ENCODE measurements around the gene ATRN.
"Not testable (repeated sequence)": the region's sequence is repeated elsewhere in the genome, so short reads cannot be mapped to it uniquely, and the experiment has no call there.

Gene ATRN

GRCh38 chr20:3521852-3522740, 51.3 kb downstream of the ATRN start:
- no peak for DNase-seq

DNA sequence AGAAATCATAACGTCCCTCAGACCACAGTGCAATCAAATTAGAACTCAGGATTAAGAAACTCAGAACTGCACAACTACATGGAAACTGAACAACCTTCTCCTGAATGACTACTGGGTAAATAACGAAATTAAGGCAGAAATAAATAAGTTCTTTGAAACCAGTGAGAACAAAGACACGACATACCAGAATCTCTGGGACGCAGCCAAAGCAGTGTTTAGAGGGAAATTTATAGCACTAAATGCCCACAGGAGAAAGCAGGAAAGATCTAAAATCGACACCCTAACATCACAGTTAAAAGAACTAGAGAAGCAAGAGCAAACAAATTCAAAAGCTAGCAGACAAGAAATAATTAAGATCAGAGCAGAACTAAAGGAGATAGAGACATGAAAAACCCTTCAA, 53.9 kb downstream of the ATRN start:
- not testable (repeated sequence) for DNase-seq

DNA sequence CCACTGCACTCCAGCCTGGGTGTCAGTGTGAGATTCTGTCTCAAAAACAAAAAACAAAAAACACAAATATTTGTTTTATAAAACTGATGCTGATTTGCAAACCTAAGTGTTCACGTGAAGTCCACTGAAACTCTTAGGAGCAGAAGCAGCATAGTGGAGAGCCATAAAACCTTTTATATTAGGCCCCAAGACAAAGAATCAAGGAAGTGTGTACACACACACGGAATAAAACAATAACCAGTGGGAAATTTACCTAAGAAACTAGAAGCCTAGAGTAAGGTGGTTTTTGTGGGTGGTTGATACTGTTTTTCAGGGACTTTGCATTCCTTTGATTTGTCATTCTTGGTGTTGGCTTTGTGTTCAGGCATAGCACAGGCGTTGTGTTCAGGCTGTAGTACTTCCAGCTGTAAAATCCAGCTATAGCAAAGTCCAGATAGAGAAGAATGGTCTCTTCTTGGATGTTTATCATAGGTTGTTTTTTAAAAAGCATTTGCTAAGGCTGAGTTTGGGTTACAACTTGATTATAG, 61.3 kb downstream of the ATRN start:
- no peak for DNase-seq

DNA sequence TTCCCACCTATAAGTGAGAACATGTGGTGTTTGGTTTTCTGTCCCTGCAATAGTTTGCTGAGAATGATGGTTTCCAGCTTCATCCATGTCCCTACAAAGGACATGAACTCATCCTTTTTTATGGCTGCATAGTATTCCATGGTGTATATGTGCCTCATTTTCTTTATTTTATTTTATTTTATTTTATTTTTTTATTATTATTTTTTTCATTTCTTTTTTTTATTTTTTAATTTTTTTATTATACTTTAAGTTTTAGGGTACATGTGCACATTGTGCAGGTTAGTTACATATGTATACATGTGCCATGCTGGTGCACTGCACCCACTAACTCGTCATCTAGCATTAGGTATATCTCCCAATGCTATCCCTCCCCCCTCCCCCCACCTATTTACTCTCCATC, 66.9 kb downstream of the ATRN start:
- DNase-seq = not testable (repeated sequence)

GRCh38 chr20:3539311-3540107, 68.7 kb downstream of the ATRN start:
- no peak for DNase-seq

GRCh38 chr20:3541887-3542721, 71.3 kb downstream of the ATRN start:
- no peak for DNase-seq

- DNase-seq = no peak
Observed at GRCh38 chr20:3543901-3544507, 73.2 kb downstream of the ATRN start.

GRCh38 chr20:3545401-3545925, 74.6 kb downstream of the ATRN start:
- DNase-seq = no peak

GRCh38 chr20:3547906-3548305, 77.1 kb downstream of the ATRN start:
- no peak for DNase-seq

DNA sequence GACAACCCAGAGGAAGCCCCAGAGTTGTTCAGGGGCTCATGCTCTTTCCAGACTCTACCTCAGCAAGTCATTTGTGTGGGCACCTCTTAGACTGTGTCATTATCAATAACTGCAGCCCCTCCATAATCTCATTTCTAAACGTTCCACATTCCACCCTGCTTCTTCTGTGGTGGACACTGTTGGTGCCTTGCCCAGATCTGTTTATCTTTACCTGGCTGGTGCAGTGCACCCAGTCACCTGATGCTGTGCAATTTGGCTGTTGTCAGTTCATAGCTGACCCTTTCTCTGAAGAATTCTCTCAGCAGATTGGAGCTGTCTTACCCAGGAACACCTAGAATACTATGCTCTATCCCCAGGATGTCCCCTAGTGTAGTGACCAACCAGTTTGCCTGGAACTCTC, 80.0 kb downstream of the ATRN start:
- DNase-seq = no peak

GRCh38 chr20:3551681-3552434, 81.0 kb downstream of the ATRN start:
- DNase-seq = no peak

GRCh38 chr20:3553663-3554062, 82.8 kb downstream of the ATRN start:
- no peak for DNase-seq

- DNase-seq = no peak
Observed at GRCh38 chr20:3557237-3557785, 86.5 kb downstream of the ATRN start.

GRCh38 chr20:3559231-3559630, 88.4 kb downstream of the ATRN start:
- DNase-seq = no peak

DNA sequence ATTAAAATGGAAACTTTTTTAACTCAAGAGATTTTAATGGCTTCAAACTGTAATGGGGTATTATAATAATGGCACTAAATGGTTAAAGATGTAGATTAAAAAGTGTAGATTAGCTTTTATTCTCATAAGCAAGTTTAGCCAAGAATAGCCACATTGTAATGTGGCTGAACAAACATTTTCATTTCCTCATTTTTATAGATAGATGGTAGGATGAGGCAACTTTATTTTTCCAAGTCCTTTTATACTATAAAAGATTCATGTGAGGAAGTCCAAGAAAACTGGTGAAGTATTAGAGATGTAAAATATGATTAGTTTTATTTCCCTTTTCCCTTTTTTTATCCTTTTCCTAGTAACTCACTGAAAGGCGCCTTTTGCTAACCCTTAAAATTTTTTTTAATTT, 88.8 kb downstream of the ATRN start:
- no peak for DNase-seq

DNA sequence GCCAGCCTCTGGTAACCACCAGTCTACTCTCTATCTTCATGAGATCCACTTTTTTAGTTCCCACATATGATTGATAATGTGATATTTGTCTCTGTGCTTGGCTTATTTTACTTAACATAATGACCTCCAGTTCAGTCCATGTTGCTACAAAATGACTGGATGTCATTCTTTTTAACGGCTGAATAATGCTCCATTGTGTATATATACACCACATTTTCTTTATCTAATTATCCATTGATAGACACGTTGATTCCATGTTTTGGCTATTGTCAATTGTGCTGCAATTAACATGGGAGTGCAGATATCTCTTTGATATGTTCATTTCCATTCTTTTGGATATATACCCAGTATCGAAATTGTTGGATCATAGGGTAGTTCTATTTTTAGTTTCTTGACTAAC, 89.3 kb downstream of the ATRN start:
- DNase-seq = no peak

DNA sequence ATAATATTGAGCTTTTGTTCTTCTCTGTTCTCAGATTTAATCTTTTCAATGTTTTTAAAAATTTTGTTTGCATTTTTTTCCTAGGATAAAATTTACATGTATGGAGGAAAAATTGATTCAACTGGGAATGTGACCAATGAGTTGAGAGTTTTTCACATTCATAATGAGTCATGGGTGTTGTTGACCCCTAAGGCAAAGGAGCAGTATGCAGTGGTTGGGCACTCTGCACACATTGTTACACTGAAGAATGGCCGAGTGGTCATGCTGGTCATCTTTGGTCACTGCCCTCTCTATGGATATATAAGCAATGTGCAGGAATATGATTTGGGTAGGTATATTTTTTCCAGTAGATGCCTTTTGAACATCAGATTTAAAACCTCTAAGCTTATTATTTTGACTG, 89.8 kb downstream of the ATRN start:
- DNase-seq = no peak

GRCh38 chr20:3563133-3563532, 92.3 kb downstream of the ATRN start:
- no peak for DNase-seq

DNA sequence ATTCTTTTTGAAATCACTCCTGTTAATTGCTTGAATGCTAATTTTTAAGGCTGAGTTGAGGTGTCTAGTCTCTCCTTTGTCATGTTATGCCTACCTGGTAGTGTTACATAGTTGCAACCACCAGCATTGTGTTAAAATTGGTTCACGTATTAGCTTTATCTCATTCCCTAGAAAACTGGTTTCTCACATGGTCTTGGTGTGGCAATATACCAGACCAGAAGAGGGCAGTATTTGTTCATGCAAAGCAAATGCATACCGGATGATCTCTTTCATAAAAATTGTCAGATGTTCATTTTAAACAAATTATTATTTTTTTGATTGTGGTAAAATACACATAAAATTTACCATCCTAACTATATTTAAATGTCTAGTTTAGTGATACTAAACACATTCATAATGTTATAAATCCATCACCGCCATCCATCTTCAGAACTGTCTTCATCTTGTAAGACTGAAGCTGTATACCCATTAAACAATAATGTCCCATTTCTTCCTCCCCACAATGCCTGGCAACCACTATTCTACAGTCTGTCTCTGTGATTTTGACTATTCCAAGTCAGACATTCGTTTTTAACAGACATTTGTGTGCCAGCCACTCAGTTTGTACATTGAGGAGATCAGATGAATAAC, 92.8 kb downstream of the ATRN start:
- DNase-seq = peak; percentile 42

DNA sequence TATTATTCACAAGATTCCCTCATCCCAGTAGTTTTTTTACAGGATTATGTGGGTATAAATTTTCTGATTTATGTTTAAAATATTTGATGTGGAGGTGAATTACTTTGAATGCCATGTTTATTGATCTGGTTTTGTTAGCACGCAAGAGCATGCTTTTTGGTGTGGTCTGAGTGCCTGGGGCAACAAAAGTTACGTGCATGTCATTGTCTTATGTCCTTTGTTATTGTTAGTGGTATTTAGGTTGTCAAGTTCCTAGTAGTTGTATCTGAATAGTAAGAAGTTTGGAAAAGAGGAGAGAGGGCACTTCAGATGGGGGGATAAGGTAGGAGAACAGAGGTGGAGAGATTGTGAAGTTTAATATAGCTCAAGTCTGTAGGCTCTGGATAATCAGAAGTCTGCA, 95.0 kb downstream of the ATRN start:
- DNase-seq = no peak

- no peak for DNase-seq
Observed at GRCh38 chr20:3572151-3572550, 101.3 kb downstream of the ATRN start.
